Left ventricle myocardium superior (tissue), 1 donor: ENCODE measurements around the gene FBN1. TPM values are rescaled to one million over a fixed set of nuclear protein-coding genes. Genes with fewer than 3 reads are reported as not detected.

Source experiments
- ATAC-seq: fragments of 200-7000 bp; cut with Tn5 transposase; one replicate; pipeline ENCODE4 v1.9.1; 2020; ENCODE audit warnings: mild to moderate bottlenecking, moderate library complexity
- DNase-seq: peaks from one replicate; pipeline ENCODE4 v3.0.0-alpha.2; 2020
- intact Hi-C: fragments of 100-400 bp; cut with micrococcal nuclease; formaldehyde crosslinking; loops from one replicate; pipeline ENCODE4 v1.11.0; 2022
- total RNA-seq: library from RNA; stranded (reverse); fragmentation: NEBNext Ultra II Directional; extraction: Animal tissue kit (Norgen Biotek cat#: 25700); gene quantifications from one replicate; pipeline ENCODE4 v1.2.1, GENCODE V29; 2021
- donor health status: DM: no; HTN: yes; CAD: no; lungs with severe emphysema.

The FBN1 gene
- total RNA-seq, 1 donor from 2014 or later = 27.6 TPM

DNA sequence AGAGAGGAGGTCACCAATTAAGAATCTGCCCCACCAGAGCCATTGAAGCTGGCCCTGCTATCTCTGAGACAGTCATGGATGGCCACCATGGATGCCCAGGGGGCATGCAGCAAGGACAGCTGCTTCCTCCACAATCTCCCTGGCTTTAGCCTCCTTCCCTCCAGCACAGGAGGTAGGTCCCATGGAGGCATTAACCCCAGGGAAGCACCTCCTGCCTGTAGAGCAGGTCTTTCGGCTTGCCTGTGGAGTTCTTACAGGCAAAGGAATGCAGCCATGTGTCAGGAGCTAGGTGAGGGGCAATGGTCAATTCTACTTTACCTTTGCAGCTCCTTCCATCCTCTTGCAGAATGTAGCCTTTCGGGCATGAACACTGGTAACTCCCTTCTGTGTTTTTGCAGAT is 220.5 kb downstream of the FBN1 start:
- intact Hi-C loops = no loop called here
- ATAC-seq (no peak), DNase-seq (no peak)

DNA sequence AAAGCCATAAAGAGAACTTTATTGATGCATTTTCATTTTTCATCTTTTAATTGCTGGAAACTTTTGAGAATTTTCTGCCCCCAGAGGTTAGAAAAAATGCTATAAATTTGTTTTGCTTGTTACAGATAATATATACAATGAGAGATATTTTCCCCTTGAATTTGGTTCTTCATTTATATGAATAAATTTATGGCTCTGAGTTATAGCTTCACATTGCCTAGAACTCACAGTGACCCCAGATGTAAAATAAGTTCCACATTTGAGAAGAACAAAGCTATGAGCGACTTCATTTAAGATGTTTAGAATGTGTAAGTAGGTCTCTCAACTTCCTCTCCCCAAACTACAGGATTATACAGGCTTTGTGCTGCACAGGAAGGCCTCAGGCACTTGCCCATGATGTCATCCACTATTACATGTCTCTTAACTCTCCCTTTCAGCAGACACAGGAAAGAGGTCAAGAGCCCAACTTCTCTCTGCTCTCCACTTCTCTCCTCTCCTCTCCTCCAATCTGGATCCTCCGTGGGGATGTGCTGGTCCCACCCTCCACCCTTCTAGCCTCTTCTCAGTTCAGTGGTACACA is 221.5 kb downstream of the FBN1 start:
- no peak for DNase-seq
- intact Hi-C loops = no loop called here

DNA sequence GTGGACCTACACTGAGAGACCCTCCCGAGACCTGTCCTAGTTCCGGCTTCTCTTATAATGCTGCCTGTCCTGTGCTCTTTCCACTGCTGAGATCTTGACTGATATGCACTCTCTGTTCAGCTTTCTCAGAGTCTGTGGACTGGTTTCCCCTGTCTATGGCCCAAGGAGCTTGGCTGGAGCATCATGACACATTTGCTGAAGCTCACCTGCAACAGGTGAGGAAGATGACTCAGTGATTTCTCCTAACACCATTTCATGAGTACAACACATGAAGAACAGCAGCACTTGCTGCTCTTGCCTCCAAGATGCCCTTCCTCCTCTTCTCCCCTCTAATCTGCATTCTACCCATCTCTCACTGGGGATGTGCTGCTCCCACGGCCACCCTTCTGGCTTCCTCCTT is 222.2 kb downstream of the FBN1 start:
- intact Hi-C loops = no loop called here
- ATAC-seq (no peak), DNase-seq (no peak)

More for the DNA sequence above, 221.5 kb downstream of the FBN1 start:
- no peak for ATAC-seq

DNA sequence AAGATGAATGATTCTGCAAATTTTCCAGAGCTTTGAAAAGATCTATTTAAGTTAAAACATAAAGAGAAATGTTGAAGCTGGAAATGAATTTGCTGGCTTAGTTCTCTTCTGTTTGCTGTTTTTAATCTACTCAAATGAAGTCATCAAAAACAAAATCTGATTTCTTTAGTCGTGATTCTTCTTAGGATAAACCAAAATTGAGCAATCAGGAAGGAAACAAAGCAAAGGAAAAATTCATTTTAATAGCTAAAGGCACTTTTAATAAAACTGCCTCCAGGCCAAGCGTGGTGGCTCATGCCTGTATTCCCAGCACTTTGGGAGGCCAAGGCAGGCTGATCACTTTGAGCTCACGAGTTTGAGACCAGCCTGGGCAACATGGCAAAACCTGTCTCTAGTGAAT is 223.1 kb downstream of the FBN1 start:
- intact Hi-C loops = no loop called here
- ATAC-seq (no peak), DNase-seq (no peak)

DNA sequence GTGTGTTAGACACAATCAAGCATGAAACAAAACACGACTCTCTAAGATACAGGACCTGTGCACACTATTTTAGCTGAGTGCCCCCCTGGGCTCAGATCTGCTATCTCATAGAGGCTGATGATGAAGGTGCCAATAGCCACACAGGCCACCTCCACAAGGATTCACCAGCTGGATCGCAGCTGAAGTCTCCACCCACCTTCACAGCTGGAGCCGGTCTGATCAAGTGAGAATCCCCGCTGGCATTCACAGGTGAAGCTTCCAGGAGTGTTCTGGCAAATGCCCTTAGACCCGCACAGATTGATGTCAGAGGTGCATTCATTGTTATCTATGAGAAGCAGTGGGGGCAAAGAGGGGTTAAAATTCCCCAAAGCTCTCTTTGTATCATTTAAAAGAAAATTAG is 224.1 kb downstream of the FBN1 start:
- DNase-seq = no peak
- intact Hi-C loops = no loop called here
- no peak for ATAC-seq

DNA sequence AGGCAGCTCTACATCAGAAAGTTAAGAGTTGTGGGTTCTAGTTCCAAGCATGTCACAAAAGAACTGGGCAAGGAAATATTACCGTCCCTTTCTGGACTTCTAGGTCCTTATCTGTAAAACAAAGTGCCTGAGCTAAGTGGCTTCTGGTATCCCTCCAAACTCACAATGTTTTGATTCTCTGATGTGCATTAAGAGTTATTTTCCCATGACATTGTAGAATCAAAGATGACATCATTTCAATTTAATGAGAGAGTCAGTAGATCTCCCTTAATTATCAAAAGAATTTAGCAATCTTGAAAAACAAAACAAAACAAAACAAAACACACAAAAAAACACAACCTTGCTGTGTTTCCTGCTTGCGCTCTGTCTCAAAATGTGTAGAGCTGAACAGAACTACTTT is 225.6 kb downstream of the FBN1 start:
- intact Hi-C loops = no loop called here
- no peak for ATAC-seq
- no peak for DNase-seq

DNA sequence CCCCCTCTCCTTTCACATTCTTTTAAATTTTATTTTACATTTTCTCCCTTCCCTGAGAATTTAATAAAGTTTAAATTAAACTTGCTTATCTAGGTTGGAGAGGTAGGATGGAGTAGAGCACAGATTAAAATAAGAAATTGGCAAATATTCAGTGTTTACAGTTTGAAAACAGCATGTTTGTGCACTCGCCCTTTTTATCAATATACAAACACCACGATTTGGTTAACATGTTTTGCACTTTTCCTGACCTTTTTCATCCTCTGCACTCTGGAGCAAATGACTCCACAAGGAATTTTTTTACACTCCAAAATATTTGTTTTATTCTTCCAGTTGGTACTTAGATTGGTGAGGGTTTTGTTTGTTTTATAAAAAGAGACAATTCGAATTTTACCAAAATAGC is 227.2 kb downstream of the FBN1 start:
- ATAC-seq = no peak

DNA sequence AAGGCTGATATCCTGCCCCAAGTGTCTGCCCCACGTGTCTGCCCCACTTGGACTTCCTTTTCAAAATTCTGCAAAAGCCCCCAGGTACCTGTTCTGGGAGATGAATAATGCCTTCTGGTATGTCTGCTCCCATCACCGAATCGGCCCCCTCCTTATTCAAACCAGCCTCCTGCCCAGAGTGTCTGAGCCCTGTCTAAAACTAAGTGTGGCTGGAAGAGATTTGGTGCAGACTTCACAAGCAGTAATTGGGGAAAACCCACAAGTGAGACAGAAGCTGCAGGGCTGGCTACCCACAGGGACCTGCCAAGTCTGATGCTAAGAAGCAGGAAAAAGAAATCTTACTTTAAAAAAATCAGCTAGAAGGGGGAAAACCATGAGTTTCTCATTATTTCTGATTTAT is 229.2 kb downstream of the FBN1 start:
- intact Hi-C loops = no loop called here
- ATAC-seq (no peak), DNase-seq (no peak)

More for the DNA sequence above, 227.2 kb downstream of the FBN1 start:
- DNase-seq = no peak
- intact Hi-C loops = no loop called here

DNA sequence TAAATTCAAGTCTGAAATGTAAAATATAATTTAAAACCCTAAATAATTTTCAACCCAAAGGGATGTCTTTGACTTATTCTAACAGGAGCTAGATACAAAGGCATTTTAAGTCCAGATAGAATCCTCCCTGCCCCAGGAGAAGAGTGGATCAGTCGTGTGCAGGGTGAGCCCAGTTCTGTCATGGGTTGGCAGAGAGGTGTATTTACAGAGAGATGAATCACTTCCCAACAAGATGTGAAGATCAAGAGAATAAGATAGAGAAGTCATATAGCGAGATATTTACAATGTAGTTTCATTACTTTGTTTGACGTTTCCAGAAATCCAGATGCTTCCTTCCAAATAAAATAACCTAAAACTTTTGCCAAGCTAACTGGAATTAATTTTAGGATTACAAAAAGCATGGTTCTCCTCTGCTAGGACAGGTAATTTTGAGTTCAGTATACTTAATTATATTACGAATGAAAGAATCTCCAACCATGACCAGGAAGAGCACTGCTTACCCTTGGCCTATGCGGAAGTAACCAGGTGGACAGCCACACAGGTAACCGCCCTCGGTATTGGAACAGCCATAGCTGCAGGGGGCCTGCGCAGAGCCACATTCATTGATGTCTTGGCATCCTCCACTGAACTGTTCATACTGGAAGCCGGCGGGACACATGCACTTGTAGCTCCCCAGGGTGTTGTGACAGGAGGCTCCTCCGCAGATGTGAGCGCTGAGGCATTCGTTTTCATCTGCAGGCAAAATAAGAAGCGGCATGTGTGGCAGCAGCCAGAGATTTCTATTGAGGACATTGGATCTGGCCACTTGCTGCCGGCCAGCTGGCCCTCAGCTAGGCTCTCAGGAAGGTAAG is 230.2 kb downstream of the FBN1 start:
- ATAC-seq (no peak), DNase-seq (no peak)
- intact Hi-C loops = no loop called here

DNA sequence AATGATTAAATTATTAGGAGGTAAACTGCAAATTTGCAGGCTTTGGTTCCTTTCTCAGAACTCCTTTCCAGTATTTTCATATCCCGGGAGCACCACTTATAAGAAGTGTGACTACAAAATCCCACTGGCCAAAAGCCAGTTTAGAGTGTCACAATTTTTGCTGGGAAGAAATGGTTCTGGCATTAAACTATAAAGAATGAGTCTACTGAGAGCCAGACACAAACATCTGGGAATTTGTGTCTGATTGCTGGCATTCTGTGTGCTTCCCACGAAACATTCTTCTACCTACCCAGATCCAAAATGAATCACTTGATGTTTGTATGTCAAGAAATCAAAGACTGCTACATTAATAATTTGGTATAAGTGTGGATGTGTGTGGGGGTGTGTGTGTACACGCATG is 231.5 kb downstream of the FBN1 start:
- intact Hi-C loops = no loop called here
- ATAC-seq (peak; percentile 55), DNase-seq (no peak)

DNA sequence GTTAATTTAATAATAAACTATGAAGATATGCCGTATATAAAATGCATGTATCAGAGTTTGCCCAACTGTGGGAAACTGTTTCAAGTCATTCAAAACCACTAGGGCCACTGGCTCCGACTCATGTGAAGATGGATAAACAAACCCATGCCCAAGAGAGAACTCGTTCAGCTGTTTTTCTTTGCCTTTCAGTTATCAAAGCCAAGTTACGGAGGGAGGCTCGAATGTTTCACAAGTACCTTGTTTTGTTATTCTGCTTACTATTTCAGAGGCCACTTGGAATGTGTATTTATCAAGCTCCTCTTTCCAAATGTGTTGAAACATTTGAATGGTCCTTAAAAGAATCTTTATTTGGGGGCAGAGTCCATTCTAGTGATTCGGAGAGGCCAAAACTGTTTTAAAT is 232.2 kb downstream of the FBN1 start:
- DNase-seq (no peak), ATAC-seq (peak; percentile 74)
- intact Hi-C loops = no loop called here

DNA sequence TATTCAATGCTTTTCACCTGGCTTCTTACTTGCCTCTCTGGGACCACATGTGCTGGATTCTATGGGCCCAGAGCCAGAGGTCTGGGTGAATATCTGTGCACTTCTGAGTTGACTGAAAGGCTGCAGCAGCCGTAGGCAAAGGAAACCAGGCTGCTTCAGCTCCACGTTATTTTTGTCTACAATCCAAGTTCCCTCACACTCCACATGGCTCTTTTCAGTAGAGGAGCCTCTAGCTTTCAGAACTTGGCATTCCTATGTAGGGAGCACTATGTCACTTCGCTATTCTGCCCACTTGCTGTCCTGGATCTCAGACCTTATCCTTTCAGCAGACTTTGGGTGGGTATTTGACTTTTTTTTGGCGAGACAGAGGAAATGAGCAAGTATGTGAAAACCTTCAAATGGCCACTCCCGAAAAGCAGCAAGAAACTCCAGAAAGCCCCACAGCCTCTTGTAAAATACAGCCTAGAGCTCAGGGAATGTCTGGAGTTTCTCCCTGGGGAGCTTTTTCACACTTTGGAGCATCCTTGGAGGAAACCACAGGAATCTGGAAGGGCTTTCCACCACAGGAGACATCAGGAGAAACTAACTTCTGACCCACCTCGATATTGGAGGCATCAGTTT is 233.4 kb downstream of the FBN1 start:
- ATAC-seq (peak; percentile 68), DNase-seq (no peak)
- intact Hi-C loops = no loop called here

DNA sequence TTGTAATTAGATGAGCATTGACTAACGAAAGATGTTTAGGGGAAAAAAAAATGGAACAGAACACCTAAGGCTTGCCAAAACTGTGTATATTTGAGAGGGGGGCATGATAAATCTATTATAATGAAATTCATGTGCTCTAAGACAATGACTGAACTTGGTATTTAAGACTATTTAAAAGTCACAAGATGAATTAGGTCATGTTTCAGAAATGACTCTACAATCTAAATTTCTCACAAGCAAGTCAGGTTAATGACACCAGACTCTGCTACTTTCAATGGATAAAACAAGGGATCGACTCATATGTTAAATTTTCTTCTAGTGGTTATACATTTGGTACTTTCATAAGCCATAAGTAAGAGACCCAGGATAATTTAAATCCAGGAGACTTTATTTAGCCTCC is 235.9 kb downstream of the FBN1 start:
- DNase-seq (no peak), ATAC-seq (no peak)
- intact Hi-C loops = no loop called here

DNA sequence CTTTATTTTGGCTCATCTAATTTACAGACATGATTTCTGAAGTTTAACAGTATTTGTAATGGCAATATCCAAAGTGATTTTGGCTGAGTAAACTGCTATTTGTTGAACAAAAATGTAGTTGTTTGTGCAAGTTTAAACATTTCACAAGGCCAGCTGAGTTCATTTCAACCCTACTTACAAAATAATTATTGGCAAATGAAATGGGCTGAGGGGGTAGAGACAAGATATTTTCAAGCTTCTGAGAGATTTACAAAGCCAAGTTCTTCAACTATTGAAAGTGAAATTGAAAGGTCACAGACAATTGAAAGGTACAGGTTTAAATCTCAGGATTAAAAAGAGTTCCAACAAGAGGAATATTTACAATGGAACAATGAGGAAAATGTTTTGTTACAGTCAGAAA is 237.2 kb downstream of the FBN1 start:
- ATAC-seq = no peak
- intact Hi-C loops = no loop called here
- no peak for DNase-seq

DNA sequence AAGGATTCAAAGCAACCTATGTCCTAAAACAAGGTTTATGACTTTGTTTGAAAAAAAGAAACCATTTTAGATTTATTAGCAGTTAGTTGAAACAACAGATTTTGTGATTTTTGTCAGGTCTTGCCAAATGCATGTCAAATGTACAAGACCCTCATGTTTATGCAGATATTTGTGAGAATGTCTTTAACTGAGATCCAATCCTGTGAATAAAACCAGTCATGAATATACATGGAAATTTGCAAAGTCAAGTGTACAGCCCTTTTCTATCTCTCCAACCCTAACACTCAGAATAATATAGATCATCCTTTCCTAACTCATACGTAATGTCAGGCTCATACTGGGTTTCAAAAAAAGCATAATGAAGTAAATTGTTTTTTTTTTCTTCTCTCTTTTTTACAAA is 237.9 kb downstream of the FBN1 start:
- intact Hi-C loops = no loop called here
- no peak for ATAC-seq
- no peak for DNase-seq

DNA sequence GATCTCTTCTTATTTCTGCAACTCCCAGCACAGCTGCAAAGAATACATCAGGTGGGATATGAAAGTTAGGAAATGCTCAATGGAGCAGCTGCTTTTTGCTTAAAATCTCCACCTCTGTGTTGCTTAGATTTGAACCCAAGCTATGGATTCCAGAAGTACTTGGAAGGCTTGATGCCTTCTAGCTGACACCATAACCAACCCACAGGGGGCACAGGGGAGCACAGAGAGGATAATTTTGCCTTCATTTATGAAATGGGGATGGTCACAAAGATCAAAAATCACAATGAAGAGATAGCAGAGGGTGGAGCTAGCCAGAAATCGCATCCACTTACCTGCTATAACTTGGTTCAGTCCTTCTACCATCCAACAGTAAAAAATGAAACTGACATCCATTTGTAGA is 238.6 kb downstream of the FBN1 start:
- DNase-seq (no peak), ATAC-seq (no peak)
- intact Hi-C loops = no loop called here

DNA sequence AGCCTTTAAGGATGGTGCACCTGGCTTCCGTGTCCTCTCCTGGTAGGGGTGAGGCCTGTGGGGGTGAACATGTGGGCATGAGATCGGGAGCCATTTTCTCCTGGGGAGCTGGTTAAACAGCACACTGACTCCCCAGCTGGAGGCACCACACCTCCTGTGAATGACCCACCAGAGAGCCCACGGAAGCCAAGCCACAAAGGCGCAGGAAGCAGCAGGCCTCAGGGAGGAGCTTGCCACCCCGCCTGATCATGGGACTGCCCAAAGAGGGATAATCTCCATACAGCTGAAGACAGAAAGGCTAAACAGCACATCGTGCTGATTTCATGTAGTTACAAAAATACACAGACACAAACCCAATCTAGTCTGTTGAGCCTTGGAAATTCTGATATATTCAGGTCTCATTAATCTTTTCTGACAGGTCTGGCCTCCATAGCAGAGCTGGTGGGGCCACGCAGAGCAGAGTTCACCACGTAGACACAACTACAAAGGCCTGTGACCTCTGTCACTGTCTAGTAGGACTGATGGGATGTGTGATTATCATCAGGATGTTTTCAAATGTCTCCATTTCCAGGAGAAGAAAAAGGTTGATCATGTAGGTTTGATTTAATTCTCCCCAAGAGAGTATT is 239.1 kb downstream of the FBN1 start:
- intact Hi-C loops = no loop called here
- DNase-seq (no peak), ATAC-seq (peak; percentile 52)

DNA sequence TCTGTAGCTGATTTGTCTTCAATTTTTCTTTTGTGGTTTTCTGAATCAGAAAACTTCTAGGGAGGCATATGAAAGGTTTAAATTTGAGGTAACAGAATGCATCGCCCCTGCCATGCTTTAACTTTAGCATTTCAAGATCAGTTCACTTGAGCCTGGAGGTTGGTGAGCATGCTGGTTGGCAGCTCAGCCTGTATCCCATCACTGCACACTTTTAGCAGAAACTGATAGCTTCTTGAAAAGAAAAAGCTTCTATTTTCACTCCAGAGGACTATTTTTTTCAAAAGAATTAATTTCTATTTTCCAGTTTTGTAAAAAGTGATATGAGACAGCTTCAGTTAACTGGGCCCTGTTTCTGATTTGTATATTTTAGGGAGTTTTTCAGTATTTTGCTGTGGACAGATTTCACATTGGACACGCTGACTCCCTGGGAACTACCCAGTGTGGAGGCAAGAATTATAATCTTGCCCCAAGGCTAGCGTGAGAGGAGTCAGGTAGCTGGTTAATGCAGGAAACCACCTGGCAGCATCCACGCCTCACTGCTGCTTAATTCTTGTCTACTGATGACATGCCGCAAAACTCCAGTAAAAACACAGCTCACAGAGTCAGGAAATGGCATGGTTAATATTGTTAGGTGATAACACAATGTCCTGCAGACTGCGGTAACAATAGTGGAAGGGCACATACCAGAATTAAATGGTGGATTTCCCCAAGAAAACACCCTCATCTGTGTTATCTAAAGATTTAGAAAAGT is 242.9 kb downstream of the FBN1 start:
- no peak for DNase-seq
- intact Hi-C loops = no loop called here
- no peak for ATAC-seq

DNA sequence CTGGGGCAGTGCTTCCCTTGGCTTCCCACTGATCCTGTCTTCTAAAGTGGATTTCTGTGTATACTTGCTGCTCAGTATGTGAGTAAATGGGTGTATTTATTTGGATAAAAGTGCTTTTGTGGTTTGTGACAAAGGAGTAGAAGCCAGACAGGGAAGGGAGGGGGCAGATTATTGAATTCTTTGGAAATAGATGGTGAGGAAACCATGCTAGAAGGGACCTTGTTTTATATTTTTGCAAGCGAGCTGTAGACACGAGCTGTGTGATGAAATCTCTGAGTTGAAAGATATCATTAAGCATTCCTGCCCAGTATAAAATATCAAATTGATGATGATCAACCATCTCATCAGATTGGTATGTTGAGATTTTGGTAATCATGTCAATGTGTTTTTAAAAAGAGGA is 245.4 kb downstream of the FBN1 start:
- ATAC-seq (no peak), DNase-seq (no peak)
- intact Hi-C loops = no loop called here

DNA sequence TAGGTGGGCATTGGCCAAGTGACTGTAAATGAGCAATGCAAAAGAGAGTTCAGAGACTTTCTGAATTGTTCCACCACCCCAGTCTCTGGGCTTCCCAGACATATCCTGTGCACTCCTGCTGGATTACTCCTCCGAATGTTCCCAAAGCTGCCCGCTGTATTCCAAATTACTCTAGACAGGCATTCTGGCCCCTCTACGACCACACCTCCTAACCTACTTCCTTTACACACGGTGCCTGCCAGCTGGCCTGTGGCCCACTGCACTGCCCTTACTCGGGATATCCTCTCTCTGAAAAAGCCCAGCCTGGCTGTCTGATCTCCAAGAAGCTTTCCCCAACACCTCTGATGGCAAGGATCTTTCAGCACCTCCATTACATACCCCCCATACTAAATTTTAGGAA is 247.7 kb downstream of the FBN1 start:
- ATAC-seq (peak; percentile 24), DNase-seq (peak; percentile 81)
- intact Hi-C loops = no loop called here
